IPS-18c (cell line): ENCODE results near the gene SCO2.

ENCODE experiments used
- H3K4me3 ChIP-seq: 2 replicates; pipeline ENCODE4 v1.7.0; 2013; ENCODE audit warnings: low read depth, mild to moderate bottlenecking, low read length, moderate library complexity; ENCODE audit not compliant: insufficient read depth
- H3K9me3 ChIP-seq: one replicate; pipeline ENCODE4 v1.6.1; 2013; ENCODE audit warnings: mild to moderate bottlenecking, low read length, moderate library complexity; ENCODE audit not compliant: control insufficient read depth, insufficient read depth

SCO2 gene

GRCh38 chr22:50489363-50490243 lies 35.8 kb downstream of the SCO2 start:
- Histone ChIP-seq H3K9me3 (no peaks in the 10 kb centered on the region), H3K4me3 (no peak overlapping the region)

GRCh38 chr22:50488886-50489285 lies 36.5 kb downstream of the SCO2 start:
- Histone ChIP-seq H3K4me3 (no peak overlapping the region), H3K9me3 (no peaks in the 10 kb centered on the region)

GRCh38 chr22:50488006-50488677 lies 37.3 kb downstream of the SCO2 start:
- Histone ChIP-seq H3K4me3 (no peak overlapping the region), H3K9me3 (no peaks in the 10 kb centered on the region)

- Histone ChIP-seq H3K9me3 (no peaks in the 10 kb centered on the region), H3K4me3 (no peak overlapping the region)
These were observed 38.0 kb downstream of the SCO2 start for GRCh38 chr22:50487290-50488005.

GRCh38 chr22:50486561-50487289 lies 38.7 kb downstream of the SCO2 start, which contains the start of gene MIOX:
Gene MIOX, plus strand, starts transcription at chr22:50486859. Its CDS starts 39 bp downstream, at chr22:50486898.
- H3K4me3 ChIP-seq: no peak within 1 kb of the TSS
- no peaks in the 10 kb centered on the region for H3K9me3 ChIP-seq

- no peaks in the 10 kb centered on the region for H3K9me3 ChIP-seq
These were observed 39.9 kb downstream of the SCO2 start for GRCh38 chr22:50485221-50486131.

GRCh38 chr22:50483977-50484853 lies 41.2 kb downstream of the SCO2 start:
- no peaks in the 10 kb centered on the region for H3K9me3 ChIP-seq
- H3K4me3 ChIP-seq: no peak overlapping the region

More at GRCh38 chr22:50485221-50486131, 39.9 kb downstream of the SCO2 start:
- H3K4me3 ChIP-seq: no peak overlapping the region

GRCh38 chr22:50483556-50483955 lies 41.8 kb downstream of the SCO2 start:
- no peak overlapping the region; the same call in 1 of the 2 replicates for H3K4me3 ChIP-seq
- no peaks in the 10 kb centered on the region for H3K9me3 ChIP-seq

- no peak overlapping the region; the same call in 1 of the 2 replicates for H3K4me3 ChIP-seq
These were observed 42.3 kb downstream of the SCO2 start for GRCh38 chr22:50483106-50483505.

GRCh38 chr22:50482107-50483074 lies 43.0 kb downstream of the SCO2 start:
- Histone ChIP-seq H3K9me3 (no peaks in the 10 kb centered on the region), H3K4me3 (peak overlapping the region; percentile 71)

More at GRCh38 chr22:50483106-50483505, 42.3 kb downstream of the SCO2 start:
- H3K9me3 ChIP-seq: no peaks in the 10 kb centered on the region

GRCh38 chr22:50481440-50482106 lies 43.8 kb downstream of the SCO2 start, which contains the start of gene ADM2:
Gene ADM2, plus strand, starts transcription at chr22:50481543. Its CDS starts 305 bp downstream, at chr22:50481848.
- Histone ChIP-seq H3K4me3 (peak within 1 kb of the TSS; percentile 71), H3K9me3 (no peaks in the 10 kb centered on the region)

GRCh38 chr22:50481045-50481439 lies 44.4 kb downstream of the SCO2 start:
- peak overlapping the region; percentile 71 for H3K4me3 ChIP-seq
- no peaks in the 10 kb centered on the region for H3K9me3 ChIP-seq

GRCh38 chr22:50479721-50480120 lies 45.7 kb downstream of the SCO2 start:
- H3K4me3 ChIP-seq: no peak overlapping the region
- no peaks in the 10 kb centered on the region for H3K9me3 ChIP-seq

GRCh38 chr22:50477923-50478322 lies 47.5 kb downstream of the SCO2 start:
- Histone ChIP-seq H3K4me3 (no peak overlapping the region), H3K9me3 (no peaks in the 10 kb centered on the region)
